Left ventricle myocardium inferior (tissue), 1 donor: ENCODE data around the gene RTEL1. TPM values are rescaled to one million over a fixed set of nuclear protein-coding genes. Genes with fewer than 3 reads are reported as not detected.
A peak's percentile ranks its signal among the peaks of the same experiment; 100 is the strongest.

ENCODE experiments used
- DNase-seq: peaks from one replicate; pipeline ENCODE4 v3.0.0-alpha.2; 2020
- H3K27ac ChIP-seq: fragments of 200-600 bp; replicated peaks from 2 replicates; pipeline ENCODE4 v1.8.0; 2021
- H3K27me3 ChIP-seq: fragments of 200-600 bp; 2 replicates; pipeline ENCODE4 v1.8.0; 2021; ENCODE audit warnings: low read depth
- H3K36me3 ChIP-seq: fragments of 200-600 bp; 2 replicates; pipeline ENCODE4 v1.8.0; 2021
- H3K4me1 ChIP-seq: fragments of 200-600 bp; 2 replicates; pipeline ENCODE4 v1.8.0; 2021
- H3K4me3 ChIP-seq: fragments of 200-600 bp; 2 replicates; pipeline ENCODE4 v1.8.0; 2021; ENCODE audit warnings: mild to moderate bottlenecking, moderate library complexity
- H3K9me3 ChIP-seq: fragments of 200-600 bp; replicated peaks from 2 replicates; pipeline ENCODE4 v1.8.0; 2021
- intact Hi-C: fragments of 100-400 bp; cut with micrococcal nuclease; formaldehyde crosslinking; loops from one replicate; pipeline ENCODE4 v1.11.0; 2022
- total RNA-seq: library from RNA; stranded (reverse); fragmentation: NEBNext Ultra II Directional; extraction: Animal tissue kit (Norgen Biotek cat#: 25700); gene quantifications from one replicate; pipeline ENCODE4 v1.2.1, GENCODE V29; 2021
- TF ChIP-seq, protein P1 (sequence below): fragments of 200-600 bp; IDR thresholded peaks from 2 replicates; pipeline ENCODE4 v1.8.0; 2021; ENCODE audit warnings: antibody characterized with exemption, mild to moderate bottlenecking, borderline replicate concordance
- donor health status: DM: no; HTN: yes; CAD: no; lungs with severe emphysema.

The RTEL1 gene
- total RNA-seq, 1 donor from 2014 or later: 9.6 TPM

DNA sequence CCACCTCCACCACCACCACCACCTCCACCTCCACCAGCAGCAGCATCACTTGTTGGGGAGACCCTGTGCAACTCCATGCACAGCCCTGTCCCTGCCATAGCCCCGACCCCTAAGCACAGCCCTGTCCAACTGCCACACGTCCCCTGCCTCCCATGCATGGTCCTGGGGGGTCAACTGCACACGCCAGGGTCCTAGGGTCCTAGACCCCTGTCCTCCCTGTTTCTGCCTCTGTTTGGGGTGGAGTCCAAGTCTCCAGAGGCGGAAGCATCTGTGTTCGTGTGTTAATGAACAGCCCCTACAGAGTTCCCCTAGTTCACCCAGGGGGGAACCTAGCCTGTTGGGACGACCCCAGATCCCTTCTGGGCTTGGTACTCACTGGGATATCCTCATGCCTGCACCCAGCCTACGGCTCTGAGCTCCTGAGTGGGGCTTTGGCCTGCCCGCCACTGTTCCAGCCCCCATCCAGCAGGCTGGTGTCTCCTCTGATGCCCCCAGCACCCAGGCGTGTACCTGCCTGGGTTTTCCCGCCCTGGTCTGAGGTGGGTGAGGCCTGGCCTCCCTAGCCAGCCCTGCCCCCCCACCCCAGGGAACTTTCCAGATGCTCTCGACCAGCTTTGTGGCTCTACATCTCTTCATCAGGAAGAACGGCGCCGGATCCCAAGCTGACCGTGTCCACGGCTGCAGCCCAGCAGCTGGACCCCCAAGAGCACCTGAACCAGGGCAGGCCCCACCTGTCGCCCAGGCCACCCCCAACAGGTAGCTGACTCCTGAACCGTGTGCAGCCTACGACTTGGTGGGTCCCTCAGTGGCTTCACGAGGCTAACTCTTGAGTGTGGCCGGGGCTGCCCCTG is 35.8 kb downstream of the RTEL1 start:
- Histone ChIP-seq H3K4me3 (no peak overlapping the region), H3K9me3 (no peaks in the 10 kb centered on the region), H3K4me1 (peaks cover 60% of the 10 kb centered on the region), H3K36me3 (peaks cover 9% of the 10 kb centered on the region), H3K27me3 (no peaks in the 10 kb centered on the region), H3K27ac (no peak overlapping the region)
- intact Hi-C loops: no loop called here
- no peak for DNase-seq
- TF ChIP-seq, protein P1, sequence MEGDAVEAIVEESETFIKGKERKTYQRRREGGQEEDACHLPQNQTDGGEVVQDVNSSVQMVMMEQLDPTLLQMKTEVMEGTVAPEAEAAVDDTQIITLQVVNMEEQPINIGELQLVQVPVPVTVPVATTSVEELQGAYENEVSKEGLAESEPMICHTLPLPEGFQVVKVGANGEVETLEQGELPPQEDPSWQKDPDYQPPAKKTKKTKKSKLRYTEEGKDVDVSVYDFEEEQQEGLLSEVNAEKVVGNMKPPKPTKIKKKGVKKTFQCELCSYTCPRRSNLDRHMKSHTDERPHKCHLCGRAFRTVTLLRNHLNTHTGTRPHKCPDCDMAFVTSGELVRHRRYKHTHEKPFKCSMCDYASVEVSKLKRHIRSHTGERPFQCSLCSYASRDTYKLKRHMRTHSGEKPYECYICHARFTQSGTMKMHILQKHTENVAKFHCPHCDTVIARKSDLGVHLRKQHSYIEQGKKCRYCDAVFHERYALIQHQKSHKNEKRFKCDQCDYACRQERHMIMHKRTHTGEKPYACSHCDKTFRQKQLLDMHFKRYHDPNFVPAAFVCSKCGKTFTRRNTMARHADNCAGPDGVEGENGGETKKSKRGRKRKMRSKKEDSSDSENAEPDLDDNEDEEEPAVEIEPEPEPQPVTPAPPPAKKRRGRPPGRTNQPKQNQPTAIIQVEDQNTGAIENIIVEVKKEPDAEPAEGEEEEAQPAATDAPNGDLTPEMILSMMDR: no peak

DNA sequence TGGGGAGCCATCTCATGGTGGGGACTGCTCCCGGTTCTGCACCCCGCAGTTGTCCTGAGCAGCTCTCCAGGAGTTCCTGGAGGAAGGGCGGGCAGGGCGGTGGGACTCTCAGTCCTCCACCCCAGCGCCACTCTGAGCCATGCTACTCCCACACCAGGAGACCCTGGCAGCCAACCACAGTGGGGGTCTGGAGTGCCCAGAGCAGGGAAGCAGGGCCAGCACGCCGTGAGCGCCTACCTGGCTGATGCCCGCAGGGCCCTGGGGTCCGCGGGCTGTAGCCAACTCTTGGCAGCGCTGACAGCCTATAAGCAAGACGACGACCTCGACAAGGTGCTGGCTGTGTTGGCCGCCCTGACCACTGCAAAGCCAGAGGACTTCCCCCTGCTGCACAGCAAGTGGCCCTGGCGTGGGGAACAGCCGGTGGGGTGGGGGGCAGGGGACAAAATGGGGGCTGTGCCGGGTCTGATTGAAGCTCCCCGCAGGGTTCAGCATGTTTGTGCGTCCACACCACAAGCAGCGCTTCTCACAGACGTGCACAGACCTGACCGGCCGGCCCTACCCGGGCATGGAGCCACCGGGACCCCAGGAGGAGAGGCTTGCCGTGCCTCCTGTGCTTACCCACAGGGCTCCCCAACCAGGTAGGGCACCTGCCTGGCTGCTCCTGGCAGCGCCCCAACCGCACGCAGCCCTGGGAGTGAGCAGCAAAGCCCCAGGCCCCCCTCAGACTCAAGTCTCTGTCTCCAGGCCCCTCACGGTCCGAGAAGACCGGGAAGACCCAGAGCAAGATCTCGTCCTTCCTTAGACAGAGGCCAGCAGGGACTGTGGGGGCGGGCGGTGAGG is 36.7 kb downstream of the RTEL1 start:
- H3K36me3 ChIP-seq: peaks cover 9% of the 10 kb centered on the region
- peak overlapping the region; percentile 71 for H3K27ac ChIP-seq
- H3K9me3 ChIP-seq: no peaks in the 10 kb centered on the region
- TF ChIP-seq, protein P1: no peak
- H3K4me3 ChIP-seq: no peak overlapping the region
- peak; percentile 17 for DNase-seq
- H3K4me1 ChIP-seq: peaks cover 60% of the 10 kb centered on the region
- no peaks in the 10 kb centered on the region for H3K27me3 ChIP-seq
- intact Hi-C loops: no loop called here

DNA sequence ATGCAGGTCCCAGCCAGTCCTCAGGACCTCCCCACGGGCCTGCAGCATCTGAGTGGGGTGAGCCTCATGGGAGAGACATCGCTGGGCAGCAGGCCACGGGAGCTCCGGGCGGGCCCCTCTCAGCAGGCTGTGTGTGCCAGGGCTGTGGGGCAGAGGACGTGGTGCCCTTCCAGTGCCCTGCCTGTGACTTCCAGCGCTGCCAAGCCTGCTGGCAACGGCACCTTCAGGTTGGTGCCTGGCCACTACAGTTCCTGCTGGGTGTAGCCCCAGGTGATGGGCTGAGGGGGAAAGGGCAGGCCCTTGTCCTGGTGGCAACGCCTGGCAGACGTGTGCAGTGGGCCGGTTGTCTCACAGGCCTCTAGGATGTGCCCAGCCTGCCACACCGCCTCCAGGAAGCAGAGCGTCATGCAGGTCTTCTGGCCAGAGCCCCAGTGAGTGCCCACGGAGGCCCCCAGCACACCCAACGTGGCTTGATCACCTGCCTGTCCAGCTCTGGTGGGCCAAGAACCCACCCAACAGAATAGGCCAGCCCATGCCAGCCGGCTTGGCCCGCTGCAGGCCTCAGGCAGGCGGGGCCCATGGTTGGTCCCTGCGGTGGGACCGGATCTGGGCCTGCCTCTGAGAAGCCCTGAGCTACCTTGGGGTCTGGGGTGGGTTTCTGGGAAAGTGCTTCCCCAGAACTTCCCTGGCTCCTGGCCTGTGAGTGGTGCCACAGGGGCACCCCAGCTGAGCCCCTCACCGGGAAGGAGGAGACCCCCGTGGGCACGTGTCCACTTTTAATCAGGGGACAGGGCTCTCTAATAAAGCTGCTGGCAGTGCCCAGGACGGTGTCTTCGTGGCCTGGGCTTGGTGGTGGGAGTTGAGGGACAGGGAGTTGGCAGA is 37.6 kb downstream of the RTEL1 start:
- TF ChIP-seq, protein P1: no peak
- peaks cover 14% of the 10 kb centered on the region for H3K36me3 ChIP-seq
- H3K4me1 ChIP-seq: peaks cover 67% of the 10 kb centered on the region
- H3K9me3 ChIP-seq: no peaks in the 10 kb centered on the region
- intact Hi-C loops: no loop called here
- no peaks in the 10 kb centered on the region for H3K27me3 ChIP-seq
- H3K27ac ChIP-seq: peak overlapping the region; percentile 71
- peak; percentile 81 for DNase-seq
- H3K4me3 ChIP-seq: no peak overlapping the region

DNA sequence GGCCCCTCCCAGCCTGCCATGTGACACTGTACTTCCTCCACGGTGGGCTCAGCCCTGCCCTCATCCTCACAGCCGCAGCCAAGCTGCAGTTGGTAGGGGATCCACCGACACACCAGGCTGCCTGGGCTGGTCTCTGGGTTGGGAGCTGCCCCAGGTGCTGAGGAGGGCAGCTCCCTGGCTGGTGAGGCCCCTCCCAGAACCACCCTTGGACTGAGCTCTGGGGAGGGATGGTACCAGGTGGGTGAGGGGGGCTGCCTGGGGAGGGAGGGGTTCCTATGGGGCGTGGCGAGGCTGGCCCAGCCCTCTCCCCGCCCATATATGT is 38.2 kb downstream of the RTEL1 start:
- peaks cover 69% of the 10 kb centered on the region for H3K4me1 ChIP-seq
- H3K9me3 ChIP-seq: no peaks in the 10 kb centered on the region

More for the DNA sequence above, 38.2 kb downstream of the RTEL1 start:
- Histone ChIP-seq H3K4me3 (peak overlapping the region; percentile 53), H3K27ac (peak overlapping the region; percentile 71), H3K27me3 (no peaks in the 10 kb centered on the region), H3K36me3 (peaks cover 14% of the 10 kb centered on the region)
- TF ChIP-seq, protein P1: no peak
- intact Hi-C loops: no loop called here
- DNase-seq: no peak
